Lung (tissue), 12 donors: ENCODE results near the gene CBLL1. TPM values are rescaled to one million over a fixed set of nuclear protein-coding genes. Genes with fewer than 3 reads are reported as not detected.

Experiments
- ATAC-seq: fragments of 200-7000 bp; cut with Tn5 transposase; one replicate; pipeline ENCODE4 v1.9.1; 2020; ENCODE audit warnings: moderate number of reproducible peaks; ENCODE audit not compliant: insufficient read depth, low FRiP score
- DNase-seq, 3 donors: peaks; one replicate each; pipeline ENCODE4 v3.0.0-alpha.2; 2013 to 2017
- H3K27ac ChIP-seq, 2 donors: one replicate each; pipeline ENCODE4 v1.5.1; 2013; ENCODE audit warnings: mild to moderate bottlenecking in 2 of 2, moderate library complexity in 2 of 2, control low read depth in 1 of 2, inconsistent platforms in 1 of 2, low read depth in 1 of 2, low read length in 1 of 2
- H3K27me3 ChIP-seq, 3 donors: one replicate each; pipeline ENCODE4 v1.5.1; 2013; ENCODE audit warnings: low read length in 2 of 3; ENCODE audit not compliant: control insufficient read depth in 3 of 3, insufficient read depth in 3 of 3
- H3K36me3 ChIP-seq, 4 donors: one replicate each; pipeline ENCODE4 v1.5.1; 2013; ENCODE audit warnings: low read length in 4 of 4, mild to moderate bottlenecking in 1 of 4, moderate library complexity in 1 of 4; ENCODE audit not compliant: control insufficient read depth in 4 of 4, insufficient read depth in 4 of 4
- H3K4me1 ChIP-seq, 5 donors: one replicate each; pipeline ENCODE4 v1.5.1; 2013; ENCODE audit warnings: low read length in 5 of 5, mild to moderate bottlenecking in 2 of 5, moderate library complexity in 1 of 5; ENCODE audit not compliant: control insufficient read depth in 5 of 5, insufficient read depth in 5 of 5
- H3K4me3 ChIP-seq: one replicate; pipeline ENCODE4 v1.5.1; 2013; ENCODE audit warnings: mild to moderate bottlenecking, control low read depth, moderate library complexity
- H3K9ac ChIP-seq, 2 donors: one replicate each; pipeline ENCODE4 v1.5.1; 2013; ENCODE audit warnings: low read length in 2 of 2, control low read depth in 1 of 2; ENCODE audit not compliant: insufficient read depth in 1 of 2
- H3K9me3 ChIP-seq, 4 donors: one replicate each; pipeline ENCODE4 v1.5.1; 2013; ENCODE audit warnings: low read length in 3 of 4, mild to moderate bottlenecking in 1 of 4, moderate library complexity in 1 of 4; ENCODE audit not compliant: control insufficient read depth in 4 of 4, insufficient read depth in 3 of 4
- CTCF ChIP-seq: IDR thresholded peaks from 2 replicates; pipeline ENCODE4 v1.5.1; 2012; ENCODE audit warnings: mild to moderate bottlenecking; ENCODE audit errors: control extremely low read depth, extremely low read depth
- WGBS, 2 donors: extraction: QIAGEN DNeasy Blood & Tissue Kit; methylation state at CpG; one replicate each; pipeline ENCODE4 v1.1.7; 2013; 5-methylcytosine and 5-hydroxymethylcytosine counted together
- polyA plus RNA-seq, 2 donors: library from polyadenylated mRNA; stranded (reverse); fragments of 200-250 nt; gene quantifications; one replicate each; pipeline ENCODE4 v1.2.1, GENCODE V29; 2013
- total RNA-seq, 2 donors: library from RNA; depleted of rRNA in 1 of 2; stranded (reverse); fragments of >200 nt in 1 of 2; gene quantifications; one replicate each; pipeline ENCODE4 v1.2.1, GENCODE V29; 2014 to 2021
- donor health status: control.
- donor health status: control.
- donor health status: Bipolar disorder and iron deficiency.
- donor health status: healthy.
- donor health status: DM: yes; HTN: yes; CAD: no.

The CBLL1 gene
- total and polyA plus RNA-seq, 4 donors, result 5.2 to 25.2 (median 15.1) TPM

DNA sequence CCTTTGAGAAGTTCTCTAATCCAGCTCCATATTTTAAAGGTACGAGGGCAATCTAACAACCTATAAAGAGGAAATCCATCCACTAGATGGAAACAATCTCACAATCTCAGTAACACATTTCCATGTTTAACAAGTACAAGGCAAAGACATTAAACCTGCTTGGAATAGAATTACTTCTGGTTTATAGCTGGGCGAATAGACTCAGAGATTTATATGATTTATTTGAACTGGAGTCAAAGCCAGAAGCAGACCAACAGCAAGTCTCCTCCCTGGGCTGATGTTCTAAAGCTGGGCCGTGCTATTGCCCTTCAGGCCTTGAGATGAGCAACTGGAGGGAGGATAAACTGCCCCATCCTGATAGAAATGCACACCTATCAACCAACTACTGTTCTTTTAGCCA lies 33.8 kb downstream of the CBLL1 start:
- Histone ChIP-seq H3K27ac (no peak overlapping the region), H3K9me3 (no peaks in the 10 kb centered on the region), H3K9ac (no peak overlapping the region), H3K4me3 (no peak overlapping the region), H3K36me3 (no peaks in the 10 kb centered on the region), H3K4me1 (no peaks in the 10 kb centered on the region), H3K27me3 (no peaks in the 10 kb centered on the region)
- DNase-seq, result no peak
- ATAC-seq, result no peak
- TF ChIP-seq CTCF, result no peak
- 89 to 96% methylated on average over 3 of the region's 3 CpGs for WGBS, 2 donors

DNA sequence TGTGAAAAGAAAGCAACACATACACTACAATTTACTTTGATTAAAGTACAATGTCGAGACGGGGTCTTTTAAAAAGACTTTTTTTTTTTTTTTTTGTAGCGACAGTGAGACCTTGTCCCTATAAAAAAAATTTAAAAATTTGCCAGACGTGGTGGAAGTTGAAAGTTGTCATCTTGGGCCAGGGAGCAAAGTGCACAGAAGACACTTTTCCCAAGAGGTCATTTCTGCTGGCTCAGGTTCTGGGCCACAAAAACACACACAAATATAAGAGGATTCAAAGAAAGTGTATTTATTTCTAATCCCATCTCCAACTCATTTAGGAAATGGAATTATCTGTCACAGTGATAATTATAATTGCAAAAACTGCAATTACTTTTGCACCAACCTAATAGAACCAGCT lies 34.3 kb downstream of the CBLL1 start:
- no peaks in the 10 kb centered on the region for H3K4me1 ChIP-seq
- no peak overlapping the region for H3K27ac ChIP-seq
- H3K27me3 ChIP-seq, result no peaks in the 10 kb centered on the region
- no peak overlapping the region for H3K4me3 ChIP-seq
- 90 to 93% methylated on average over 4 of the region's 4 CpGs for whole genome bisulfite sequencing, 2 donors
- no peak for TF ChIP-seq CTCF
- ATAC-seq, result no peak
- H3K9me3 ChIP-seq, result no peaks in the 10 kb centered on the region
- no peak for DNase-seq
- H3K36me3 ChIP-seq, result no peaks in the 10 kb centered on the region
- no peak overlapping the region for H3K9ac ChIP-seq

GRCh38 chr7:107779647-107780099 lies 35.7 kb downstream of the CBLL1 start:
- Histone ChIP-seq H3K4me3 (no peak overlapping the region), H3K9me3 (no peaks in the 10 kb centered on the region), H3K4me1 (no peaks in the 10 kb centered on the region), H3K36me3 (no peaks in the 10 kb centered on the region), H3K27me3 (no peaks in the 10 kb centered on the region), H3K9ac (no peak overlapping the region), H3K27ac (no peak overlapping the region)
- ATAC-seq (no peak), DNase-seq (peak in 1 of 3 donors; percentile 57)
- WGBS, 2 donors, result 87 to 90% methylated on average over 6 of the region's 6 CpGs
- TF ChIP-seq CTCF, result no peak

DNA sequence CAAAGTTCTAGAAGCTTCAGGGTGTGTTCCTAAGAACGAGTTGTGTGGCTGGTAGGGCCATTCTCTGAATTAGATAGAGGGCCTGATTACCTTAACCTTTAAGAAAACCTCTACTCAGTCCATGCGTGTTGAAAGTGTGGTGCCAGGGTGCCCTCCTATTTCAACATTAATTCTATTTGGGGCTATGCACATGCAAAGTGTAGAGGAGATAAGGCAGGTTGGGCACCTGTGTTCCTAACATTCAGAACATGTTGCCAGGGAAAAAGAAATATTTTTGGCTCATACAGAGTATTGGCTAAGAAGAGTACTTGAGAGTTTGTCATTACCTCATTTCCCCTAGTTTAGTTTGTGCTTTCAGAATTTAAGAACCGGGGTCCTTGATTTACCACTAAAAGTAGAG lies 38.4 kb downstream of the CBLL1 start:
- no peak overlapping the region for H3K27ac ChIP-seq
- H3K4me1 ChIP-seq, result no peaks in the 10 kb centered on the region
- H3K9me3 ChIP-seq, result no peaks in the 10 kb centered on the region
- H3K9ac ChIP-seq, result no peak overlapping the region
- DNase-seq (no peak), ATAC-seq (no peak)
- H3K4me3 ChIP-seq, result no peak overlapping the region
- 65 to 85% methylated on average over 3 of the region's 3 CpGs for WGBS, 2 donors
- no peaks in the 10 kb centered on the region for H3K36me3 ChIP-seq
- H3K27me3 ChIP-seq, result no peaks in the 10 kb centered on the region
- no peak for TF ChIP-seq CTCF
